ENCODE data around the gene OSBPL5.

GRCh38 chr11:3175194-3175593 lies 10.1 kb upstream of the OSBPL5 start:
- TF ChIP-seq BHLHE40 (IDR thresholded peaks at IDR 0.05; ENCODE audit: borderline replicate concordance) (no peak), FOXK2 (IDR thresholded peaks at IDR 0.05) (no peak), SP1 (IDR thresholded peaks at IDR 0.05) (no peak), ARNT (IDR thresholded peaks at IDR 0.05) (no peak), SUZ12 (IDR thresholded peaks at IDR 0.05) (no peak), LEF1 (IDR thresholded peaks at IDR 0.05; ENCODE audit: borderline replicate concordance) (no peak), ELF4 (IDR thresholded peaks at IDR 0.05) (no peak), FOXM1 (IDR thresholded peaks at IDR 0.05; ENCODE audit: borderline replicate concordance) (no peak), PKNOX1 (IDR thresholded peaks at IDR 0.05) (no peak), FOXA1 (IDR thresholded peaks at IDR 0.05) (no peak), HDGF (IDR thresholded peaks at IDR 0.05; ENCODE audit: borderline replicate concordance) (no peak), TARDBP (IDR thresholded peaks at IDR 0.05) (no peak), L3MBTL2 (conservative IDR thresholded peaks at IDR 0.05) (no peak)
